ENCODE measurements around the gene TNRC6C. TPM values are rescaled to one million over a fixed set of nuclear protein-coding genes. Genes with fewer than 3 reads are reported as not detected.

Gene TNRC6C
- total and polyA plus RNA-seq, 7 donors: 0.92 to 22.1 (median 6.3) TPM

- 89 to 90% methylated on average over 9 of the region's 9 CpGs for WGBS, 2 donors
- no peak overlapping the region for H3K4me3 ChIP-seq
- TF ChIP-seq EP300 (IDR thresholded peaks at IDR 0.05) (no peak), POLR2AphosphoS5 (IDR thresholded peaks at IDR 0.05) (no peak), CTCF (IDR thresholded peaks at IDR 0.05) (no peak), POLR2A (IDR thresholded peaks at IDR 0.05) (no peak)
- H3K27me3 ChIP-seq: no peaks in the 10 kb centered on the region
- no peak overlapping the region for H3K27ac ChIP-seq
- H3K4me1 ChIP-seq: peaks cover 0 to 10% (median 2%) of the 10 kb centered on the region in 4 donors
- no peaks in the 10 kb centered on the region for H3K9me3 ChIP-seq
- H3K36me3 ChIP-seq: peaks cover 0 to 56% (median 12%) of the 10 kb centered on the region in 4 donors
- no peak for DNase-seq
- intact Hi-C loops (cut with DNase I): no loop called here
Observed at GRCh38 chr17:78034429-78035091, 76.1 kb downstream of the TNRC6C start.

- TF ChIP-seq POLR2A (IDR thresholded peaks at IDR 0.05): no peak
- no peak for TF ChIP-seq EP300 (IDR thresholded peaks at IDR 0.05)
- no peak for TF ChIP-seq CTCF (IDR thresholded peaks at IDR 0.05)
- no peak for TF ChIP-seq POLR2AphosphoS5 (IDR thresholded peaks at IDR 0.05)
- Histone ChIP-seq H3K27me3 (no peaks in the 10 kb centered on the region), H3K27ac (no peak overlapping the region), H3K4me1 (peaks cover 0 to 34% (median 27%) of the 10 kb centered on the region in 4 donors), H3K9me3 (no peaks in the 10 kb centered on the region), H3K4me3 (no peak overlapping the region), H3K36me3 (peaks cover 0 to 39% (median 8%) of the 10 kb centered on the region in 4 donors)
- intact Hi-C loops (cut with DNase I): no loop called here
- no peak for DNase-seq
- 92 to 98% methylated on average over 7 of the region's 7 CpGs for WGBS, 2 donors
Observed at GRCh38 chr17:78037280-78037679, 78.8 kb downstream of the TNRC6C start.

- DNase-seq: no peak
- peaks cover 0 to 37% (median 28%) of the 10 kb centered on the region in 4 donors for H3K4me1 ChIP-seq
- no peaks in the 10 kb centered on the region for H3K27me3 ChIP-seq
- H3K27ac ChIP-seq: peak overlapping the region in 1 of 4 donors; percentile 93
- peaks cover 0 to 33% (median 7%) of the 10 kb centered on the region in 4 donors for H3K36me3 ChIP-seq
- intact Hi-C loops (cut with DNase I): no loop called here
- H3K4me3 ChIP-seq: no peak overlapping the region
- no peak for TF ChIP-seq CTCF (IDR thresholded peaks at IDR 0.05)
- no peak for TF ChIP-seq POLR2A (IDR thresholded peaks at IDR 0.05)
- TF ChIP-seq EP300 (IDR thresholded peaks at IDR 0.05): no peak
- no peak for TF ChIP-seq POLR2AphosphoS5 (IDR thresholded peaks at IDR 0.05)
- H3K9me3 ChIP-seq: no peaks in the 10 kb centered on the region
- WGBS, 2 donors: 96 to 97% methylated on average over 11 of the region's 11 CpGs
Observed at GRCh38 chr17:78038748-78039288, 80.3 kb downstream of the TNRC6C start.

- peaks cover 0 to 36% (median 28%) of the 10 kb centered on the region in 4 donors for H3K4me1 ChIP-seq
- H3K27me3 ChIP-seq: no peaks in the 10 kb centered on the region
- peak overlapping the region in 1 of 4 donors; percentile 93 for H3K27ac ChIP-seq
- intact Hi-C loops (cut with DNase I): no loop called here
- no peaks in the 10 kb centered on the region for H3K9me3 ChIP-seq
- TF ChIP-seq CTCF (IDR thresholded peaks at IDR 0.05): no peak
- TF ChIP-seq POLR2AphosphoS5 (IDR thresholded peaks at IDR 0.05): no peak
- TF ChIP-seq POLR2A (IDR thresholded peaks at IDR 0.05): no peak
- no peak for TF ChIP-seq EP300 (IDR thresholded peaks at IDR 0.05)
- H3K36me3 ChIP-seq: peaks cover 0 to 25% (median 2%) of the 10 kb centered on the region in 4 donors
- WGBS, 2 donors: 90 to 94% methylated on average over 5 of the region's 5 CpGs
- no peak overlapping the region for H3K4me3 ChIP-seq
- no peak for DNase-seq
Observed at GRCh38 chr17:78039581-78039980, 81.1 kb downstream of the TNRC6C start.

All from sigmoid colon (tissue), 7 donors.